ENCODE measurements around the gene PIP5K1B. TPM values are rescaled to one million over a fixed set of nuclear protein-coding genes. Genes with fewer than 3 reads are reported as not detected.

Gene PIP5K1B
- total RNA-seq, 6 experiments from 2014 or later = not detected

- Mint-ChIP-seq H3K27me3 (ENCODE audit: insufficient read depth) (peaks cover 2% of the 10 kb centered on the region; the same call in 1 of the 2 replicates), H3K27ac (no peak overlapping the region), H3K36me3 (ENCODE audit: low read depth) (no peaks in the 10 kb centered on the region), H3K9me3 (no peaks in the 10 kb centered on the region), H3K4me3 (no peak overlapping the region), H3K4me1 (ENCODE audit: low read depth) (no peaks in the 10 kb centered on the region)
- no peak for TF ChIP-seq CTCF (IDR thresholded peaks at IDR 0.05)
- no peak for DNase-seq
Observed at GRCh38 chr9:68759981-68760673, 55.1 kb downstream of the PIP5K1B start.

- Mint-ChIP-seq H3K4me1 (ENCODE audit: low read depth) (no peaks in the 10 kb centered on the region), H3K36me3 (ENCODE audit: low read depth) (no peaks in the 10 kb centered on the region), H3K4me3 (no peak overlapping the region), H3K27me3 (ENCODE audit: insufficient read depth) (peaks cover 2% of the 10 kb centered on the region; the same call in 1 of the 2 replicates), H3K9me3 (no peaks in the 10 kb centered on the region), H3K27ac (no peak overlapping the region)
- no peak for TF ChIP-seq CTCF (IDR thresholded peaks at IDR 0.05)
- no peak for DNase-seq
Observed at GRCh38 chr9:68760674-68761333, 55.8 kb downstream of the PIP5K1B start.

GRCh38 chr9:68762570-68762969, 57.5 kb downstream of the PIP5K1B start:
- TF ChIP-seq CTCF (IDR thresholded peaks at IDR 0.05) = no peak
- no peak overlapping the region for H3K4me3 Mint-ChIP-seq
- H3K36me3 Mint-ChIP-seq (ENCODE audit: low read depth) = no peaks in the 10 kb centered on the region
- H3K9me3 Mint-ChIP-seq = no peaks in the 10 kb centered on the region
- DNase-seq = no peak
- no peak overlapping the region for H3K27ac Mint-ChIP-seq
- H3K27me3 Mint-ChIP-seq (ENCODE audit: insufficient read depth) = no peaks in the 10 kb centered on the region; the same call in 1 of the 2 replicates
- no peaks in the 10 kb centered on the region for H3K4me1 Mint-ChIP-seq (ENCODE audit: low read depth)

GRCh38 chr9:68763104-68763503, 58.1 kb downstream of the PIP5K1B start:
- no peak for DNase-seq
- no peaks in the 10 kb centered on the region; the same call in 1 of the 2 replicates for H3K27me3 Mint-ChIP-seq (ENCODE audit: insufficient read depth)

GRCh38 chr9:68768619-68769018, 63.6 kb downstream of the PIP5K1B start:
- DNase-seq = no peak
- no peak overlapping the region for H3K27ac Mint-ChIP-seq
- H3K9me3 Mint-ChIP-seq = no peaks in the 10 kb centered on the region
- no peaks in the 10 kb centered on the region for H3K36me3 Mint-ChIP-seq (ENCODE audit: low read depth)
- H3K4me3 Mint-ChIP-seq = no peak overlapping the region
- peaks cover 7% of the 10 kb centered on the region for H3K27me3 Mint-ChIP-seq (ENCODE audit: insufficient read depth)
- no peaks in the 10 kb centered on the region for H3K4me1 Mint-ChIP-seq (ENCODE audit: low read depth)
- TF ChIP-seq CTCF (IDR thresholded peaks at IDR 0.05) = no peak

More at GRCh38 chr9:68763104-68763503, 58.1 kb downstream of the PIP5K1B start:
- Mint-ChIP-seq H3K4me1 (ENCODE audit: low read depth) (no peaks in the 10 kb centered on the region), H3K36me3 (ENCODE audit: low read depth) (no peaks in the 10 kb centered on the region), H3K27ac (no peak overlapping the region), H3K9me3 (no peaks in the 10 kb centered on the region), H3K4me3 (no peak overlapping the region)
- TF ChIP-seq CTCF (IDR thresholded peaks at IDR 0.05) = no peak

Measured in HFFc6 (cell line).